Ovary (tissue), 9 donors: ENCODE measurements around the gene SRPK3. TPM values are rescaled to one million over a fixed set of nuclear protein-coding genes. Genes with fewer than 3 reads are reported as not detected.

Experiments used
- DNase-seq, 5 donors: peaks; one replicate each; pipeline ENCODE4 v3.0.0-alpha.2; 2019 to 2020
- H3K27ac ChIP-seq, 2 donors: fragments of 200-600 bp; one replicate each; pipeline versions ENCODE4 v1.5.1 to v1.8.0; 2019 to 2022
- H3K27me3 ChIP-seq: fragments of 200-600 bp; one replicate; pipeline ENCODE4 v1.8.0; 2022
- H3K36me3 ChIP-seq: fragments of 200-600 bp; sonication (generic); one replicate; pipeline ENCODE4 v1.5.1; 2019
- H3K4me1 ChIP-seq: one replicate; pipeline ENCODE4 v1.8.1; 2013; ENCODE audit warnings: mild to moderate bottlenecking, moderate library complexity; ENCODE audit not compliant: insufficient read depth
- H3K4me3 ChIP-seq: fragments of 200-600 bp; sonication (generic); one replicate; pipeline ENCODE4 v1.5.1; 2017
- H3K9me3 ChIP-seq, 2 donors: fragments of 200-600 bp in 1 of 2; sonication (generic) in 1 of 2; one replicate each; pipeline versions ENCODE4 v1.5.1 to v1.8.1; 2013 to 2019; ENCODE audit warnings: mild to moderate bottlenecking in 1 of 2, moderate library complexity in 1 of 2
- CTCF ChIP-seq, 3 donors: fragments of 450-650 bp in 2 of 3; fragments of 200-600 bp in 1 of 3; IDR thresholded peaks; one replicate each; pipeline versions ENCODE4 v1.5.1 to v1.8.0; 2016 to 2022; ENCODE audit warnings: antibody characterized with exemption in 3 of 3, mild to moderate bottlenecking in 1 of 3
- EP300 ChIP-seq: sonication (generic); formaldehyde crosslinking; IDR thresholded peaks from one replicate; pipeline ENCODE4 v1.6.1; 2017; ENCODE audit warnings: antibody characterized with exemption
- POLR2A ChIP-seq: fragments of 450-650 bp; IDR thresholded peaks from one replicate; pipeline ENCODE4 v1.6.1; 2017; ENCODE audit warnings: antibody characterized with exemption, mild to moderate bottlenecking, moderate library complexity
- WGBS, 3 donors: extraction: QIAGEN DNeasy Blood & Tissue Kit in 1 of 3; methylation state at CpG; one replicate each; pipeline versions ENCODE4 v1.1.5 to v1.1.7; 2013 to 2017; 5-methylcytosine and 5-hydroxymethylcytosine counted together
- intact Hi-C, 4 donors: fragments of 100-400 bp; cut with DNase I; formaldehyde crosslinking; loops; one replicate each; pipeline versions ENCODE4 v1.11.0 to v1.15.1; 2022 to 2023
- polyA plus RNA-seq, 2 donors: library from polyadenylated mRNA; stranded (reverse); fragments of 200-250 nt in 1 of 2; fragments of 350-450 nt in 1 of 2; fragmentation: Illumina TruSeq in 1 of 2; extraction: RNeasy Lipid Tissue Mini Kit (QIAGEN cat#74804) in 1 of 2; gene quantifications; one replicate each; pipeline ENCODE4 v1.2.3, GENCODE V29; 2013 to 2014
- total RNA-seq, 7 donors: library from RNA; depleted of rRNA in 2 of 7; stranded (reverse); fragments of >200 nt in 2 of 7; fragmentation: NEBNext Ultra II Directional in 3 of 7; extraction: Animal tissue kit (Norgen Biotek cat#: 25700) in 3 of 7; gene quantifications; one replicate each; pipeline versions ENCODE4 v1.1.0 to v1.2.4, GENCODE V29; 2016 to 2023
- donor health status: DM: no; HTN: no; CAD: no; lungs with moderate emphysema.
- donor health status: DM: no; HTN: no; CAD: no.
- donor health status: Bipolar disorder and iron deficiency.
- donor health status: DM: yes; HTN: yes; CAD: no.
- donor health status: DM: no; HTN: no; CAD: no.
- donor health status: DM: yes; HTN: yes; CAD: no.

Gene SRPK3
- total and polyA plus RNA-seq, 9 donors, result 0.25 to 2.1 (median 1.4) TPM

- no peaks in the 10 kb centered on the region for H3K4me1 ChIP-seq
- no peak for DNase-seq
- H3K27ac ChIP-seq, result no peak overlapping the region
- 71 to 81% (median 76%) methylated on average over 7 of the region's 7 CpGs for WGBS, 3 donors
- no peak for TF ChIP-seq EP300
- TF ChIP-seq POLR2A, result no peak
- no peak for TF ChIP-seq CTCF (IDR thresholded peaks at IDR 0.05)
- H3K36me3 ChIP-seq, result no peaks in the 10 kb centered on the region
- no peaks in the 10 kb centered on the region for H3K27me3 ChIP-seq
- no peaks in the 10 kb centered on the region for H3K9me3 ChIP-seq
- H3K4me3 ChIP-seq, result no peak overlapping the region
- intact Hi-C loops, result no loop called here
Measured at GRCh38 chrX:153820601-153821000, 39.8 kb downstream of the SRPK3 start.

GRCh38 chrX:153821066-153821465, 40.2 kb downstream of the SRPK3 start:
- Histone ChIP-seq H3K4me1 (no peaks in the 10 kb centered on the region), H3K9me3 (no peaks in the 10 kb centered on the region), H3K4me3 (no peak overlapping the region), H3K36me3 (no peaks in the 10 kb centered on the region), H3K27me3 (no peaks in the 10 kb centered on the region), H3K27ac (no peak overlapping the region)
- TF ChIP-seq POLR2A, result no peak
- no peak for TF ChIP-seq EP300
- no peak for TF ChIP-seq CTCF (IDR thresholded peaks at IDR 0.05)
- intact Hi-C loops, result no loop called here
- DNase-seq, result no peak
- 81 to 87% (median 86%) methylated on average over 9 of the region's 9 CpGs for WGBS, 3 donors

GRCh38 chrX:153824348-153824747, 43.5 kb downstream of the SRPK3 start:
- DNase-seq, result no peak
- TF ChIP-seq CTCF (IDR thresholded peaks at IDR 0.05), result no peak
- TF ChIP-seq POLR2A, result no peak
- TF ChIP-seq EP300, result no peak
- Histone ChIP-seq H3K27ac (no peak overlapping the region), H3K36me3 (no peaks in the 10 kb centered on the region), H3K4me1 (no peaks in the 10 kb centered on the region), H3K4me3 (no peak overlapping the region), H3K9me3 (no peaks in the 10 kb centered on the region), H3K27me3 (no peaks in the 10 kb centered on the region)
- intact Hi-C loops, result no loop called here
- WGBS, 3 donors, result 83 to 90% (median 85%) methylated on average over 10 of the region's 10 CpGs

- Histone ChIP-seq H3K36me3 (no peaks in the 10 kb centered on the region), H3K9me3 (no peaks in the 10 kb centered on the region), H3K4me3 (no peak overlapping the region), H3K4me1 (no peaks in the 10 kb centered on the region), H3K27ac (no peak overlapping the region), H3K27me3 (no peaks in the 10 kb centered on the region)
- 80 to 87% (median 83%) methylated on average over 8 of the region's 8 CpGs for WGBS, 3 donors
- DNase-seq, result no peak
- intact Hi-C loops, result no loop called here
- no peak for TF ChIP-seq POLR2A
- no peak for TF ChIP-seq EP300
- no peak for TF ChIP-seq CTCF (IDR thresholded peaks at IDR 0.05)
Measured at GRCh38 chrX:153825042-153825441, 44.2 kb downstream of the SRPK3 start.

- intact Hi-C loops, result no loop called here
- no peak for TF ChIP-seq EP300
- TF ChIP-seq CTCF (IDR thresholded peaks at IDR 0.05), result no peak
- no peak for TF ChIP-seq POLR2A
- no peaks in the 10 kb centered on the region for H3K4me1 ChIP-seq
- 67 to 76% (median 73%) methylated on average over 3 of the region's 3 CpGs for WGBS, 3 donors
- H3K9me3 ChIP-seq, result no peaks in the 10 kb centered on the region
- no peak for DNase-seq
- H3K4me3 ChIP-seq, result no peak overlapping the region
- no peak overlapping the region for H3K27ac ChIP-seq
- no peaks in the 10 kb centered on the region for H3K27me3 ChIP-seq
- no peaks in the 10 kb centered on the region for H3K36me3 ChIP-seq
Measured at GRCh38 chrX:153827016-153827415, 46.2 kb downstream of the SRPK3 start.
